Rectal smooth muscle tissue (tissue), 1 donor: ENCODE data around the gene ADGRF1.

Experiments used
- H3K27ac ChIP-seq: one replicate; pipeline ENCODE4 v1.7.0; 2013; ENCODE audit warnings: low read depth, low read length, inconsistent platforms
- H3K27me3 ChIP-seq: one replicate; pipeline ENCODE4 v1.7.0; 2013; ENCODE audit warnings: low read length; ENCODE audit not compliant: control insufficient read depth, insufficient read depth
- H3K36me3 ChIP-seq: one replicate; pipeline ENCODE4 v1.7.0; 2013; ENCODE audit warnings: low read length; ENCODE audit not compliant: control insufficient read depth, insufficient read depth
- H3K4me1 ChIP-seq: one replicate; pipeline ENCODE4 v1.7.0; 2013; ENCODE audit warnings: low read length; ENCODE audit not compliant: control insufficient read depth, insufficient read depth
- H3K4me3 ChIP-seq: one replicate; pipeline ENCODE4 v1.7.0; 2013; ENCODE audit warnings: low read length
- H3K9ac ChIP-seq: one replicate; pipeline ENCODE4 v1.7.0; 2013; ENCODE audit warnings: low read length

The ADGRF1 gene

GRCh38 chr6:47029865-47030561, 12.1 kb downstream of the ADGRF1 start:
- Histone ChIP-seq H3K4me3 (no peak overlapping the region), H3K4me1 (peaks cover 5% of the 10 kb centered on the region), H3K36me3 (no peaks in the 10 kb centered on the region), H3K9ac (no peak overlapping the region), H3K27me3 (no peaks in the 10 kb centered on the region), H3K27ac (no peak overlapping the region)

- Histone ChIP-seq H3K4me1 (no peaks in the 10 kb centered on the region), H3K9ac (no peak overlapping the region), H3K36me3 (no peaks in the 10 kb centered on the region), H3K27me3 (no peaks in the 10 kb centered on the region), H3K27ac (no peak overlapping the region), H3K4me3 (no peak overlapping the region)
Measured at GRCh38 chr6:47028835-47029360, 13.2 kb downstream of the ADGRF1 start.

GRCh38 chr6:47027315-47027714, 14.8 kb downstream of the ADGRF1 start:
- no peak overlapping the region for H3K9ac ChIP-seq
- no peaks in the 10 kb centered on the region for H3K4me1 ChIP-seq
- H3K27ac ChIP-seq = no peak overlapping the region
- no peaks in the 10 kb centered on the region for H3K27me3 ChIP-seq
- no peak overlapping the region for H3K4me3 ChIP-seq
- H3K36me3 ChIP-seq = no peaks in the 10 kb centered on the region

- no peak overlapping the region for H3K9ac ChIP-seq
- no peaks in the 10 kb centered on the region for H3K27me3 ChIP-seq
- no peaks in the 10 kb centered on the region for H3K4me1 ChIP-seq
- no peak overlapping the region for H3K27ac ChIP-seq
- no peak overlapping the region for H3K4me3 ChIP-seq
- no peaks in the 10 kb centered on the region for H3K36me3 ChIP-seq
Measured at GRCh38 chr6:47026679-47027078, 15.5 kb downstream of the ADGRF1 start.

- Histone ChIP-seq H3K9ac (no peak overlapping the region), H3K36me3 (no peaks in the 10 kb centered on the region), H3K27ac (no peak overlapping the region), H3K27me3 (no peaks in the 10 kb centered on the region), H3K4me3 (no peak overlapping the region), H3K4me1 (no peaks in the 10 kb centered on the region)
Measured at GRCh38 chr6:47023573-47023972, 18.6 kb downstream of the ADGRF1 start.

- Histone ChIP-seq H3K27me3 (no peaks in the 10 kb centered on the region), H3K4me3 (no peak overlapping the region), H3K4me1 (no peaks in the 10 kb centered on the region), H3K27ac (no peak overlapping the region), H3K36me3 (no peaks in the 10 kb centered on the region), H3K9ac (no peak overlapping the region)
Measured at GRCh38 chr6:47022191-47022590, 19.9 kb downstream of the ADGRF1 start.

- H3K36me3 ChIP-seq = no peaks in the 10 kb centered on the region
- no peaks in the 10 kb centered on the region for H3K4me1 ChIP-seq
- no peak overlapping the region for H3K4me3 ChIP-seq
- H3K9ac ChIP-seq = no peak overlapping the region
- no peak overlapping the region for H3K27ac ChIP-seq
- H3K27me3 ChIP-seq = no peaks in the 10 kb centered on the region
Measured at GRCh38 chr6:47019941-47020340, 22.2 kb downstream of the ADGRF1 start.

- Histone ChIP-seq H3K9ac (no peak overlapping the region), H3K4me1 (no peaks in the 10 kb centered on the region), H3K27me3 (no peaks in the 10 kb centered on the region), H3K27ac (no peak overlapping the region), H3K4me3 (no peak overlapping the region), H3K36me3 (no peaks in the 10 kb centered on the region)
Measured at GRCh38 chr6:47016909-47017308, 25.2 kb downstream of the ADGRF1 start.

GRCh38 chr6:47016261-47016660, 25.9 kb downstream of the ADGRF1 start:
- Histone ChIP-seq H3K27ac (no peak overlapping the region), H3K36me3 (no peaks in the 10 kb centered on the region), H3K9ac (no peak overlapping the region), H3K27me3 (no peaks in the 10 kb centered on the region), H3K4me1 (no peaks in the 10 kb centered on the region), H3K4me3 (no peak overlapping the region)

GRCh38 chr6:47014401-47014800, 27.7 kb downstream of the ADGRF1 start:
- H3K27ac ChIP-seq = no peak overlapping the region
- no peak overlapping the region for H3K4me3 ChIP-seq
- H3K4me1 ChIP-seq = no peaks in the 10 kb centered on the region
- no peaks in the 10 kb centered on the region for H3K27me3 ChIP-seq
- no peak overlapping the region for H3K9ac ChIP-seq
- H3K36me3 ChIP-seq = no peaks in the 10 kb centered on the region

GRCh38 chr6:47009583-47009982, 32.5 kb downstream of the ADGRF1 start:
- no peaks in the 10 kb centered on the region for H3K27me3 ChIP-seq
- no peaks in the 10 kb centered on the region for H3K36me3 ChIP-seq
- H3K9ac ChIP-seq = no peak overlapping the region
- no peaks in the 10 kb centered on the region for H3K4me1 ChIP-seq
- H3K27ac ChIP-seq = no peak overlapping the region
- no peak overlapping the region for H3K4me3 ChIP-seq

GRCh38 chr6:47008397-47008763, 33.8 kb downstream of the ADGRF1 start:
- H3K4me1 ChIP-seq = no peaks in the 10 kb centered on the region
- H3K9ac ChIP-seq = no peak overlapping the region
- H3K27me3 ChIP-seq = no peaks in the 10 kb centered on the region
- H3K4me3 ChIP-seq = no peak overlapping the region
- H3K36me3 ChIP-seq = no peaks in the 10 kb centered on the region
- H3K27ac ChIP-seq = no peak overlapping the region

GRCh38 chr6:47007657-47008396, 34.3 kb downstream of the ADGRF1 start:
- H3K36me3 ChIP-seq = no peaks in the 10 kb centered on the region
- H3K4me1 ChIP-seq = no peaks in the 10 kb centered on the region
- no peaks in the 10 kb centered on the region for H3K27me3 ChIP-seq
- H3K27ac ChIP-seq = no peak overlapping the region
- no peak overlapping the region for H3K9ac ChIP-seq
- H3K4me3 ChIP-seq = no peak overlapping the region
